ENCODE results near the gene SMIM38. TPM values are rescaled to one million over a fixed set of nuclear protein-coding genes. Genes with fewer than 3 reads are reported as not detected.

The SMIM38 gene
- total and polyA plus RNA-seq, 2 of the 4 experiments (the other 2 are of a cell fraction) = under 0.01 to 0.05 TPM

DNA sequence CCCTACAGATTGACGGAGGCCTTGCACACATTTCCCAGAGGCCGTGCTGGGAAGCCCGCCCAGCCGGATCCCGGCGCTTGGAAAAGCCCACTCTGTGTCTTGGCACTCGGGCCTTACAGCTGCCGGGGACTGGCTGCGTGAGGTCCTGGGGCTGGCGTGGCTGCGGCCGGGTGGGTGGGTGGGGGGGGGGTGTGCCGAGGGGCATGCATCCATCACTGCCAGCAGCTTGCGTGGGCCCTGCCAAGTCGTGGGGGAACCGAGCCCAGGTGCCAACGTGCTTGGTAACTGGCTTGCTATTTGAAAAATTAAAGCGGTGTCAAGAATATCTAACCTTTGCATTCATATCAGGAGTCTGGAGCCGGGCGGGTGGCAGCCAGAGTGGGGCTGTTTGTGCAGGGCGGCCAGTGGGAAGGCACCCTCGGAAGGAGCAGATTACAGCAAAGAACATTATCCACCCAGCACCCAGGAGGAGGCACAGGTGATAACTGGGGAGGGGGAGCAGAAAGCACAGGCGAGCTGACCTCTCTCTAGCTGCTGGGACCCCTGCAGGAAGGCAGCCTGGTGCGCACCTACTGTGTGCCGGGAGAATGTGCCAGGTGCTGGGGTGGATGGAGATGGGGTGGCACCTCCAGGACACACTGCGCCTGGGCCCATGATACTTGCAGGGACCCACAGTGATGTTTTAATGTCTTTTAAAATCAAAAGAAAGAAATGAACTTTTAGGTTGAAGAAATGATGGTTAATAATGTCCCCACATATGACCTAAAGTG lies 28.5 kb upstream of the SMIM38 start:
- H3K14ac ChIP-seq (replicated peaks; ENCODE audit: low read depth, low read length) = no peak overlapping the region
- no peak overlapping the region for H3K4me2 ChIP-seq (ENCODE audit: low read depth, low read length)
- no peak overlapping the region for H2AFZ ChIP-seq (replicated peaks; ENCODE audit: low read length, poor library complexity)
- H3K27ac ChIP-seq (ENCODE audit: insufficient read depth, low read length) = no peak overlapping the region
- H3K79me1 ChIP-seq (ENCODE audit: low read depth in 1 of 2, low read length in 2 of 2) = no peaks in the 10 kb centered on the region
- no peak overlapping the region for H2BK15ac ChIP-seq (ENCODE audit: low read depth, low read length)
- H4K5ac ChIP-seq (ENCODE audit: low read depth, low read length) = no peak overlapping the region
- H2BK20ac ChIP-seq (ENCODE audit: low read depth, low read length) = no peak overlapping the region
- intact Hi-C loops (cut with micrococcal nuclease) (no loop called here), in situ Hi-C loops (cut with MboI; ENCODE audit: low sequenced_read_pairs) (no loop called here), dilution Hi-C loops (cut with HindIII; ENCODE audit: low sequenced_read_pairs, unreplicated experiment) (no loop called here)
- TF ChIP-seq, protein P1, sequence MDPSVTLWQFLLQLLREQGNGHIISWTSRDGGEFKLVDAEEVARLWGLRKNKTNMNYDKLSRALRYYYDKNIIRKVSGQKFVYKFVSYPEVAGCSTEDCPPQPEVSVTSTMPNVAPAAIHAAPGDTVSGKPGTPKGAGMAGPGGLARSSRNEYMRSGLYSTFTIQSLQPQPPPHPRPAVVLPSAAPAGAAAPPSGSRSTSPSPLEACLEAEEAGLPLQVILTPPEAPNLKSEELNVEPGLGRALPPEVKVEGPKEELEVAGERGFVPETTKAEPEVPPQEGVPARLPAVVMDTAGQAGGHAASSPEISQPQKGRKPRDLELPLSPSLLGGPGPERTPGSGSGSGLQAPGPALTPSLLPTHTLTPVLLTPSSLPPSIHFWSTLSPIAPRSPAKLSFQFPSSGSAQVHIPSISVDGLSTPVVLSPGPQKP (IDR thresholded peaks at IDR 0.05; ENCODE audit: borderline replicate concordance, low read depth, low read length) = no peak
- TF ChIP-seq MAFK (IDR thresholded peaks at IDR 0.05; ENCODE audit: low read depth, low read length) (no peak), NFE2L2 (IDR thresholded peaks at IDR 0.05; ENCODE audit: low read depth, low read length) (no peak), RAD21 (IDR thresholded peaks at IDR 0.05; ENCODE audit: low read length) (no peak), FOS (IDR thresholded peaks at IDR 0.05; ENCODE audit: low read depth, low read length) (no peak), CTCF (conservative IDR thresholded peaks at IDR 0.05; ENCODE audit: low read depth, low read length) (no peak), MXI1 (IDR thresholded peaks at IDR 0.05; ENCODE audit: borderline replicate concordance, low read depth, low read length) (no peak), BHLHE40 (IDR thresholded peaks at IDR 0.05; ENCODE audit: low read depth, low read length) (no peak), CHD1 (IDR thresholded peaks at IDR 0.05; ENCODE audit: low read depth, low read length) (no peak), MAZ (IDR thresholded peaks at IDR 0.05; ENCODE audit: borderline replicate concordance, low read depth, low read length) (no peak), CEBPB (IDR thresholded peaks at IDR 0.05; ENCODE audit: low read depth, low read length) (no peak)
- TF ChIP-seq, protein P2, sequence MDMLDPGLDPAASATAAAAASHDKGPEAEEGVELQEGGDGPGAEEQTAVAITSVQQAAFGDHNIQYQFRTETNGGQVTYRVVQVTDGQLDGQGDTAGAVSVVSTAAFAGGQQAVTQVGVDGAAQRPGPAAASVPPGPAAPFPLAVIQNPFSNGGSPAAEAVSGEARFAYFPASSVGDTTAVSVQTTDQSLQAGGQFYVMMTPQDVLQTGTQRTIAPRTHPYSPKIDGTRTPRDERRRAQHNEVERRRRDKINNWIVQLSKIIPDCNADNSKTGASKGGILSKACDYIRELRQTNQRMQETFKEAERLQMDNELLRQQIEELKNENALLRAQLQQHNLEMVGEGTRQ (IDR thresholded peaks at IDR 0.05; ENCODE audit: low read depth, low read length) = no peak
- no peaks in the 10 kb centered on the region; the same call in 1 of the 2 replicates for H3K9me3 ChIP-seq (ENCODE audit: control insufficient read depth, insufficient read depth, low read length)
- H3K56ac ChIP-seq (ENCODE audit: extremely low read depth, insufficient read depth, low read length) = no peak overlapping the region
- WGBS, 2 experiments (ENCODE audit: extremely low coverage in 2 of 2, insufficient read length in 1 of 2) = 57% methylated on average over 8 of the region's 26 CpGs; no CpG with 5 or more reads in 1 of the 2 experiments
- no peak overlapping the region for H2AK5ac ChIP-seq (ENCODE audit: low read depth, low read length)
- no peak overlapping the region for H4K91ac ChIP-seq (ENCODE audit: insufficient read depth, low read depth, low read length)
- no peaks in the 10 kb centered on the region for H3K36me3 ChIP-seq (ENCODE audit: control insufficient read depth, insufficient read depth, low read length)
- ATAC-seq (ENCODE audit: low read depth) = no peak
- CTCF ChIA-PET = no interaction called here
- no peak overlapping the region for H3K9ac ChIP-seq (ENCODE audit: low read depth, low read length)
- no peak overlapping the region for H3K4me3 ChIP-seq (ENCODE audit: insufficient read depth, low read depth, low read length)
- no peaks in the 10 kb centered on the region for H4K20me1 ChIP-seq (ENCODE audit: insufficient read depth, low read length)
- H3K27me3 ChIP-seq (ENCODE audit: control insufficient read depth, insufficient read depth, low read length) = no peaks in the 10 kb centered on the region
- H2BK120ac ChIP-seq (ENCODE audit: low read depth, low read length) = no peak overlapping the region
- H4K8ac ChIP-seq (ENCODE audit: low read depth in 2 of 2, low read length in 2 of 2) = no peak overlapping the region
- no peak overlapping the region for H3K18ac ChIP-seq (ENCODE audit: low read depth, low read length)
- no peak overlapping the region for H3K4ac ChIP-seq (ENCODE audit: low read depth, low read length)
- no peak for DNase-seq
- H3K9me1 ChIP-seq (ENCODE audit: insufficient read depth, low read length) = peaks cover 9% of the 10 kb centered on the region; the same call in 1 of the 2 replicates
- no TSS peak for BruUV-seq (replicated peaks)
- POLR2A ChIA-PET (ENCODE audit: unreplicated experiment) = no interaction called here
- no peak overlapping the region for H3K23ac ChIP-seq (ENCODE audit: low read depth, low read length)
- no peak overlapping the region for H2BK5ac ChIP-seq (ENCODE audit: low read depth, low read length, poor library complexity, severe bottlenecking)
- H3K4me1 ChIP-seq (ENCODE audit: control insufficient read depth, insufficient read depth, low read length) = peaks cover 17% of the 10 kb centered on the region
- H2AK9ac ChIP-seq (replicated peaks; ENCODE audit: low read depth, low read length, poor library complexity) = no peak overlapping the region

Data from IMR-90 (cell line).